Measurements from ENCODE around the gene KLK8. TPM values are rescaled to one million over a fixed set of nuclear protein-coding genes. Genes with fewer than 3 reads are reported as not detected.

The KLK8 gene
- total and polyA plus RNA-seq, 2 of the 13 experiments (the other 11 are each of a cell fraction or from before 2014, with no cell fraction given): not detected

DNA sequence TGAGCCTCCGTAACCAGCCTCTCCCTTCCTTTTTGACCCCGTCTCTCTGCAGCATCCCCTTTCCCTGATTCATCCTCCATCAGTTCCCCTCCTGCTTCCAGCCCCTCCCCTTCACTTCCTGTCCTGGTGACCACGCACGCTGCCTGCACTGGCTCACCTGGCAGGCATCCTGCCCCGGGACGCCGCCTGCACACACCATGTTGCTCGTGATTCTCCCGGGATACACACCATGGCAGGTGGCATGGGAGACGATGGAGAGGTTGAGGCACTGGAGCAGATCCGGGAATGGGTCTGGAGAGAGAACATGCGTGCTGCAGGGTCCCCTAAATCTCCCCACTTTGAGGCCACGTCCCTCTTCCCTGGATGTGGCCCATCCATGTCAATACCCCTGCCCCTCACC lies 29.2 kb upstream of the KLK8 start:
- DNase-seq (ENCODE audit: low spot score): no peak
- ChIA-PET POLR2A (no interaction called here), CTCF (ENCODE audit: low intra/inter-chr PET ratio, low total read pairs) (no interaction called here)
- H3K9me3 ChIP-seq (ENCODE audit: low read length): no peaks in the 10 kb centered on the region
- H3K4me1 ChIP-seq (ENCODE audit: insufficient read depth, low read length): no peaks in the 10 kb centered on the region
- no peak for FAIRE-seq
- H4K20me1 ChIP-seq (ENCODE audit: insufficient read depth, low read length): no peaks in the 10 kb centered on the region
- TF ChIP-seq PHB2 (IDR thresholded peaks at IDR 0.05; ENCODE audit: partially characterized antibody): no peak
- TF ChIP-seq NFE2L2 (IDR thresholded peaks at IDR 0.05; ENCODE audit: low read length): no peak
- TF ChIP-seq SPEN (CRISPR knock-in tag; IDR thresholded peaks at IDR 0.05; ENCODE audit: low read depth): no peak
- no peak for TF ChIP-seq ZUFSP (CRISPR knock-in tag; IDR thresholded peaks at IDR 0.05; ENCODE audit: borderline replicate concordance)
- no peak for TF ChIP-seq MTERF4 (CRISPR knock-in tag; IDR thresholded peaks at IDR 0.05)
- no peak for TF ChIP-seq PAF1 (CRISPR knock-in tag; IDR thresholded peaks at IDR 0.05)
- TF ChIP-seq SOX6 (IDR thresholded peaks at IDR 0.05): no peak
- no peak for TF ChIP-seq SOX6 (CRISPR knock-in tag; IDR thresholded peaks at IDR 0.05)
- H3K79me2 ChIP-seq (ENCODE audit: insufficient read depth, low read length): no peaks in the 10 kb centered on the region
- intact Hi-C loops (cut with micrococcal nuclease; ENCODE audit: unreplicated experiment) (no loop called here), in situ Hi-C loops (cut with HindIII; ENCODE audit: extremely low pct_ligation_motif_present, low pct_unique_long_range_greater_than_20kb) (no loop called here)
- H3K36me3 ChIP-seq (replicated peaks in 1 of 2; ENCODE audit: control insufficient read depth in 1 of 2, insufficient read depth in 2 of 2, low read length in 2 of 2): no peaks in the 10 kb centered on the region
- ATAC-seq: no peak
- H3K27ac ChIP-seq (ENCODE audit: extremely low read length, insufficient read depth, low read length): no peak overlapping the region
- 28% methylated on average over 13 of the region's 13 CpGs for WGBS (ENCODE audit: low lambda C conversion rate)
- no peak overlapping the region for H2AFZ ChIP-seq (ENCODE audit: low read length)
- no peak overlapping the region for H3K9ac ChIP-seq (ENCODE audit: insufficient read depth, low read depth, low read length)
- H3K27me3 ChIP-seq (ENCODE audit: control insufficient read depth in 1 of 2, insufficient read depth in 2 of 2, low read length in 2 of 2): peaks cover 8 to 39% of the 10 kb centered on the region in 2 experiments; a peak in 4 of 5 replicates
- BruUV-seq (replicated peaks): no TSS peak
- no peak overlapping the region for H3K4me3 ChIP-seq (replicated peaks in 1 of 3; ENCODE audit: insufficient read depth in 1 of 3, low read depth in 2 of 3, low read length in 3 of 3)
- no peak overlapping the region for H3K4me2 ChIP-seq (ENCODE audit: low read depth, low read length)

Data from HepG2 (cell line).